Activated T-helper 2 cell treated with anti-CD3 and anti-CD28 coated beads, Interferon-gamma antibody, Interleukin-2, Interleukin-4, amounts not matched to agents 10 μg/mL and 5 μg/mL and 100 μg/mL, durations not matched to agents 14 hours and 24 hours and 36 hours (primary cell): ENCODE data around the gene TRAPPC2B. TPM values are rescaled to one million over a fixed set of nuclear protein-coding genes. Genes with fewer than 3 reads are reported as not detected.

Experiments used
- total RNA-seq: library from RNA; stranded (reverse); gene quantifications from 2 replicates; pipeline ENCODE4 v1.2.3, GENCODE V29; 2022

Gene TRAPPC2B
- total RNA-seq, 1 donor from 2014 or later: 3.8 TPM

Other genes starting within 250 kb of the TRAPPC2B start
- not detected in 2 replicates for gene USP29, start 243.6 kb upstream of the TRAPPC2B start, total RNA-seq
- not detected in 2 replicates for gene ZIM3, start 218.3 kb upstream of the TRAPPC2B start, total RNA-seq
- gene DUXA, start 196.1 kb upstream of the TRAPPC2B start, total RNA-seq: not detected in 2 replicates
- gene ZNF264, start 172.1 kb upstream of the TRAPPC2B start, total RNA-seq: 16.5 and 18.0 TPM in 2 replicates
- gene AURKC, start 132.5 kb upstream of the TRAPPC2B start, total RNA-seq: 0.16 TPM in 1 of 2 replicates, not detected in the other
- gene ZNF805, start 122.9 kb upstream of the TRAPPC2B start, total RNA-seq: 6.6 and 6.9 TPM in 2 replicates
- gene ZNF460, start 83.1 kb upstream of the TRAPPC2B start, total RNA-seq: 35.8 and 40.2 TPM in 2 replicates
- 4.6 and 5.1 TPM in 2 replicates for gene ZNF543, start 43.1 kb upstream of the TRAPPC2B start, total RNA-seq
- gene ZNF304, start 12.3 kb upstream of the TRAPPC2B start, total RNA-seq: 5.2 and 6.5 TPM in 2 replicates
- 1.3 and 2.0 TPM in 2 replicates for gene ZNF547, start within 50 bp of the TRAPPC2B start, total RNA-seq
- gene ZNF548, start 26.3 kb downstream of the TRAPPC2B start, total RNA-seq: 10.5 and 12.5 TPM in 2 replicates
- gene ZNF17, start 47.6 kb downstream of the TRAPPC2B start, total RNA-seq: 7.7 and 9.3 TPM in 2 replicates
- gene ZNF749, start 71.8 kb downstream of the TRAPPC2B start, total RNA-seq: 21.0 and 21.5 TPM in 2 replicates
- 0.09 TPM in 1 of 2 replicates, not detected in the other for gene VN1R1, start 93.6 kb downstream of the TRAPPC2B start, total RNA-seq
- gene ZNF772, start 114.0 kb downstream of the TRAPPC2B start, total RNA-seq: 2.0 and 2.3 TPM in 2 replicates
- gene ZNF419, start 124.2 kb downstream of the TRAPPC2B start, total RNA-seq: 4.8 and 5.1 TPM in 2 replicates
- 4.5 and 6.0 TPM in 2 replicates for gene ZNF773, start 136.4 kb downstream of the TRAPPC2B start, total RNA-seq
- 3.5 and 4.1 TPM in 2 replicates for gene ZNF549, start 163.8 kb downstream of the TRAPPC2B start, total RNA-seq
- 6.9 and 7.7 TPM in 2 replicates for gene ZNF550, start 196.3 kb downstream of the TRAPPC2B start, total RNA-seq
- gene ZNF416, start 215.4 kb downstream of the TRAPPC2B start, total RNA-seq: 2.9 and 3.5 TPM in 2 replicates
- gene ZIK1, start 220.6 kb downstream of the TRAPPC2B start, total RNA-seq: 2.4 and 2.8 TPM in 2 replicates
- gene ZNF530, start 236.3 kb downstream of the TRAPPC2B start, total RNA-seq: 4.1 and 5.2 TPM in 2 replicates